RPMI7951 (cell line): ENCODE measurements around the gene MESP1. TPM values are rescaled to one million over a fixed set of nuclear protein-coding genes. Genes with fewer than 3 reads are reported as not detected.

Experiments
- DNase-seq: peaks from one replicate; pipeline ENCODE4 v3.0.0-alpha.2; 2012; ENCODE audit warnings: low read depth
- total RNA-seq: library from RNA; depleted of rRNA; stranded (reverse); fragments of >200 nt; shearing (Covaris generic); gene quantifications from 2 replicates; pipeline ENCODE4 v1.2.3, GENCODE V29; 2014

MESP1 gene
- total RNA-seq, 1 experiment from 2014 or later = 1.6 TPM

DNA sequence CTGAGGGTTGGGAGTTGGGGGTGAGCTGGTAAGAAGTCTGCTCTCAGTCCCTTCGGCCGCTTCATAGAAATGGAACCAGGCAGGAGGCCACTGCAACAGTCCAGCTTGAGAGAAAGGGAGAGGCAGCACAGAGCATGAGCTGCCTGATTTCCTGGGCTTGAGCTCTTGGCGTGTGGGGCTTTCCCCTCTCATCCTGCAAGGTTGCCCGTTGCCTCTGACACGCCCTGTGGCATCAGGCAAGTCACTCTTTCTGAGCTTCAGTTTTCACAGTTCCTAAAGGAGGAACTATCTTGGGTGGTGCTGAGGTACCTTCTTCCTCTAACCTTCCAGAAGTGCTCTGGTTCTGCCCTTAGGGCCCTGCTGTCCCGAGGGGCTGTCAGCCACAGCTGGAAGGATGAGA is 30.0 kb upstream of the MESP1 start:
- peak; percentile 44 for DNase-seq

- no peak for DNase-seq
These were observed 29.6 kb upstream of the MESP1 start for GRCh38 chr15:89780601-89781000.

GRCh38 chr15:89778861-89779260 is 27.8 kb upstream of the MESP1 start:
- DNase-seq = no peak

- no peak for DNase-seq
These were observed 26.8 kb upstream of the MESP1 start for GRCh38 chr15:89777782-89778380.

DNA sequence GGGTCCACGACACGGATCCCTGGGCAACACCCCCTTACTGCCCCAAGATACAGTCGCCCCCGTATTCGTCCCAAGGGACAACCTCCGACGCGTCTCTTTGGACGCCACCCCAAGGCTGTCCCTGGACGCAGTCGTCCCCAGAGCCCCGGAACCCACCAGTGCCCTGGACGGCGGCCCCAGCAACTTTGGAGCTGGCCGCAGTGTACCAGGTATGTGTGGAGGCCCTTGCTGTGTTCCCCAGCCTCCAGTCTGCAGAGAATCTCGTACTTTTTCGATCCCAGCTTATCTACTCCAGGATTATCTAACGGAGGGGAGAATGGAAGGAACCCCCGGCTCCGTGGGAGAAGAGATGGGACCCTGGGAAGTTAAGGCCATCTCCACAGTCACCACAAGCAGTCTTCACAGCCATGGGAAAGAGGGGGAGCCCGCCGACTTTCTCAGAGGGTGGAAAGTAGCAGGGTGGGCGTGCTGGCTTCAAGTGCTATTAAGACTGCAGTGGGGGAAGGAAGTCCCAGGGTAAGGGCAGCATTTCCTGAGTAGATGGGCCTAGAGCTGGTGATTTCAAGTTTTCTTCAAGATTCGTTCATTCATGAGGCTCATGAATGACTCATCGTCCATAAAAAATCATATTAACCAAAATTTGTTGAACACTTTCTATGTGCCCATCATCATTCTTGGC is 26.2 kb upstream of the MESP1 start:
- no peak for DNase-seq

DNA sequence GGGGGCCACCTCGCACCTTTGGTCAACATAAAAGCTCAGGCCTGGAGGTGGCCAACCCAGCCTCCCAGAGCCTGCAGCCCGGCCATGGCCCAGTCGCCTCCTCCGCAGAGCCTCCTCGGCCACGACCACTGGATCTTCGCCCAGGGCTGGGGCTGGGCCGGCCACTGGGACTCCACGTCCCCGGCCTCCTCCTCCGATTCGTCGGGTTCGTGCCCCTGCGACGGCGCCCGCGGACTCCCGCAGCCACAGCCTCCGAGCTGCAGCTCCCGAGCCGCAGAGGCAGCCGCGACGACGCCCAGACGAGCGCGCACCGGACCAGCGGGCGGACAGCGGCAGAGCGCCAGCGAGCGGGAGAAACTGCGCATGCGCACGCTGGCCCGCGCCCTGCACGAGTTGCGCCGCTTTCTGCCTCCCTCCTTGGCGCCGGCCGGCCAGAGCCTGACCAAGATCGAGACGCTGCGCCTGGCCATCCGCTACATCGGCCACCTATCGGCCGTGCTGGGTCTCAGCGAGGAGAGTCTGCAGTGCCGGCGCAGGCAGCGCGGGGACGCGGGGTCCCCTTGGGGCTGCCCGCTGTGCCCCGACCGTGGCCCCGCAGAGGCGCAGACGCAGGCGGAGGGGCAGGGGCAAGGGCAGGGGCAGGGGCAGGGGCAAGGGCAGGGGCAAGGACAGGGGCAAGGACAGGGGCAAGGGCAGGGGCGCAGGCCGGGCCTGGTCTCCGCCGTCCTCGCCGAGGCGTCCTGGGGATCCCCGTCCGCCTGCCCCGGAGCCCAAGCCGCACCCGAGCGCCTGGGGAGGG is 25.4 kb upstream of the MESP1 start, which contains the start of gene MESP2:
MESP2 (plus strand) TSS at position 59 of the 799 bp plus-strand sequence; CDS start at position 85, 26 bp downstream.
- peak; percentile 75 for DNase-seq

DNA sequence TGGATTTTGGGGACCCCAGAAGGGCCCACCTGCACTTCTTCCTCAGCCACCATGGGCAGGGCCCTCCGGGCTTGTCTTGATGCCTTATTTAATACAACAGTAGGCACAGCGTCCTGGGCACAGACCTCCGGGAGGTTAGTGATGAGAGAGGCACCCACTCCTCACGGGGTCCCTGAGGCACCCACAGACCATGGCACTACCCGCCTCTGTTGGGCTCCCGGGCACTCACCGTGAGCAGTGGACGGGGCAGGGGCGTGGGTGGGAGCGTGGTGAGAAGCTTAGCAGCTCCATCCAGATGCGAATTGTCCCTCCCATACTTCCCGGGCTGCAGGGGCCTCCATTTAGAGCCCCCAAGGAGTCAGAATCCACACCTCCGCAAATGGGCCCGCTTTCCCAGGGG is 24.8 kb upstream of the MESP1 start:
- DNase-seq = no peak

- no peak for DNase-seq
These were observed 23.4 kb upstream of the MESP1 start for GRCh38 chr15:89774492-89774891.

DNA sequence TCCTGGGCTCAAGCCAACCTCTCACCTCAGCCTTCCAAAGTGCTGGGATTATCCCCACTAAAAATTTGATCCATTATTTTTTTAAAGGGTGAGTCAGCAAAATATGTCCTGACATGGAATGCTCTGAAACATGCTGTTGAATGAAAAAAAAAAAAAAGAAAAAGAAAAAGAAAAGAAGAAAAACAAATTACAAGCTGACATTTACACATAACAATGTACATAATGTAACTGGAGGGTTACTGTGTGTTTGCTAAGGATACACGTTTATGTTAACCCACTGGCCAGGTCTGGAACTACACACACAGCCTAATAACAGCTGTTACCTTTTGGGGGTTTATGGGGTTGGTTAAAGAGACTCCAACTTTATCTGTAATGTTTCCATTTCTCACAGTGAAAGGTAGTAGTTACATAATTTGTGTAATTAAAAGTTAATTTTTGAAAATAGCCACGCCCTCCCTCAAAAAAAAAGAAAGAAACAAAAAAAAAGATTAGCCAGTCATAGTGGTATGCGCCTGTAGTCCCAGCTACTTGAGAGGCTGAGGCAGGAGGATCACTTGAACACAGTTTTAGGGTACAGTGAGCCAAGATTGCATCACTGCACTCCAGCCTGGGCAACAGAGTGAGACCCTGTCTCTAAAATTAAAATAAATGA is 22.0 kb upstream of the MESP1 start:
- DNase-seq = no peak

DNA sequence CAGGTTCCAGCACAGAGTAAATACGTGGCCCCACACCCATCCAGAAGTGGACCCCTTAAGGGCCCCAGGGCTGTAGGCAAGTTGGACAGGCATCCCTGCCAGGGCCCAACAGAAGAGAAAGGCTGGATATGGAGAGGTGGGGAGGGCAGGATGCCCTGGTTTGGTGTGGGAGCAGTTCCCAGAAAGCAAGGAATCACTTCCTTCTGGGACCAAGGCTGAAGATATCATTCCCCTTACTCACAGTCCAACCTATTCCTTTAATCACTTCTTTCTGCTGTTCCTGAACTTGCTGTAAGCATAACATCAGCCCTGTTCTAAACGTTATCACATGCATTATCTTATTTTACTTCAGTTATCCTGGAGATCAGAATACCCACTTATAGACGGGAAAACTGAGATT is 19.0 kb upstream of the MESP1 start:
- peak; percentile 51 for DNase-seq

- no peak for DNase-seq
These were observed 18.3 kb upstream of the MESP1 start for GRCh38 chr15:89769366-89769765.

DNA sequence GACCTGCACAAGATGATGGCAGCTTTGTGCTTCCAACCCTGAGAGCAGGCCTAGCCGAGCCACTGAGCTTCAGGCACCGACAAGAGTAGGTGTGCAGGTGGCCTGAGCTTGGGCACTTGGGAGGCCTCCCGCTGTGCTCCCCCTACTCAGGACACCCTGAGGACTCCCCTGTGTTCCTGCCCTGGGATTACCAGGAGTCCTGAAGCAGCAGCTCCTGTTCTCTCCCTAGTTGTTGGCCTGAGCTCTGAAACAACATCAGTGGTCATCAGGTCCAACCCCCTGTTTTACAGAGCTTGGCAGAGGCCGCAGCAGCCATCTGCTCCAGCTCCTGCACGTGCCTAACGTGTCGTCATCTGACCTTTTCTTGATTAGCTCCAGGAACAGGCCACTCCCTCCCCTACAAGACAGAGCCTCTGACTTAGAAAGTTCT is 17.0 kb upstream of the MESP1 start:
- no peak for DNase-seq

DNA sequence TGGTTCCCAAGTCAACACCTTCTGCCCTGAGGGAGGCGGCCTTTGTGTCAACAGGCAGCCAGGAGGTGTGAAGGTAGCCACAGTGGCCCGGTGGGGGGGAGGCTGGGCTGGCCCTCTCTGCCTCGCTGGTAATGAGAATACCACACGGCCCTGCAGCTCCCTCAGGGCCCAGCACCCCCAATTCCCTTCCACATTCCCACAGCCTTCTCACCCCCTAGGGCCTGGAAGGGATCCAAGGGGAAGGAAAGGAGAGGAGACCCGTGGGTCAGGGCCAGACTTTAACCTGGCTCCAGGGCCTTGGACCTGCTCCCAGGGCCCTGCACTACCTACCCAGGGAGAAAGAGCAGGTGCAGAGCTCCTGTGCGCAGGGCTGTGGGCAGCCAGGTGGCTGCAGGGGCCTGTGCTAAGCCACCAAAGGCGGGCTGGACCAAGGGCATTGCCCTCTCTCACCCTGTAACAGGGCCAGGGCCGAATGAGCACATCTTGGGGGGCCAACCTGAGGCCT is 16.4 kb upstream of the MESP1 start:
- no peak for DNase-seq

GRCh38 chr15:89766357-89767311 is 15.6 kb upstream of the MESP1 start:
- no peak for DNase-seq

DNA sequence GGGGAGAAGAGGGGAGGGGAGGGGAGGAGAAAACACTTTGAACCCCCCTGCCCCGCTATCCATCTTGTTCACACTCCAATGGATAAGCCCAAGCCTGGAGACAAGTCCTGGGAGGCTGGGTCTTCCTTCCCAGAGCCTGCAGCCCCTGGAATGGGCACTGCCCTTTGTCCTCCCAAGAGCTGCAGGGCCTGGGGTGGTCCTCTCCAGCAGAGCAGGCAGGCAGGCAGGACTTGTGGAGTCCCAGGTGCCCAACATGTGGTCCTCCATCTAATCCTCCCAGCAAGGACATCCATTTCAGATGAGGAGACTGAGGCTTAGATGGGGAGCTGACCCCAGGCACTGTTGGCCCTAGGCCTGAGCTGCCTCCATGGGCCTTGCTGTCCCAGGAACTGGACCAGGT is 14.6 kb upstream of the MESP1 start:
- DNase-seq = no peak

DNA sequence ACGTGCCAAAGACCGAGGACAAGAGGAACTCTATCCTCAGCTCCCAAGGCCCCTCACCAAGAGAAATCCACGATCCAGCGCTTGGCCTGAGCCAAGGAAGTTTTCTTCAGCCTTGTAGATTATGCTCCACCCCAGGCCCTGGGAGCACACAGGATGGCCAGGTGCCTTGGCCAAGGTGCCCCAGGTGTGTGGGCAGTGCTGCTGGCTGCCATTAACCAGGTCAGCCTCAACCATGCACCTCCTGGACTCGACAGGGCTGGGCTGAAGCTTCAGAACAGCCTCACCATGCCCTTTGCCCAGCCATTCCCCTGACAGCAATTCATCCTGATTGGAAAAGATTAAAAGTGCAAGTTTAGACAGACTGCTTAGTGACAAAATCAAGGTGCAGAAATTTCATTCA is 10.9 kb upstream of the MESP1 start:
- DNase-seq = no peak

- DNase-seq = no peak
These were observed 10.2 kb upstream of the MESP1 start for GRCh38 chr15:89761009-89761831.

- DNase-seq = peak; percentile 72
These were observed 9.4 kb upstream of the MESP1 start for GRCh38 chr15:89760303-89761008.

- DNase-seq = no peak
These were observed 8.8 kb upstream of the MESP1 start for GRCh38 chr15:89759835-89760234.
